HL-60/S4 (cell line): ENCODE measurements around the gene NUS1.
"Not testable (repeated sequence)": the region's sequence is repeated elsewhere in the genome, so short reads cannot be mapped to it uniquely, and the experiment has no call there.

ENCODE experiments used
- in situ Hi-C: fragments of 300-500 bp; cut with MboI; formaldehyde crosslinking; loops from 2 replicates; pipeline ENCODE4 v1.14.3; 2022; ENCODE audit warnings: low sequenced_read_pairs

NUS1 gene

GRCh38 chr6:117674991-117675657, at the start of gene NUS1:
Gene NUS1 (plus strand): TSS chr6:117675469. CDS start chr6:117675671, 202 bp downstream.
- in situ Hi-C loops, result no loop called here

DNA sequence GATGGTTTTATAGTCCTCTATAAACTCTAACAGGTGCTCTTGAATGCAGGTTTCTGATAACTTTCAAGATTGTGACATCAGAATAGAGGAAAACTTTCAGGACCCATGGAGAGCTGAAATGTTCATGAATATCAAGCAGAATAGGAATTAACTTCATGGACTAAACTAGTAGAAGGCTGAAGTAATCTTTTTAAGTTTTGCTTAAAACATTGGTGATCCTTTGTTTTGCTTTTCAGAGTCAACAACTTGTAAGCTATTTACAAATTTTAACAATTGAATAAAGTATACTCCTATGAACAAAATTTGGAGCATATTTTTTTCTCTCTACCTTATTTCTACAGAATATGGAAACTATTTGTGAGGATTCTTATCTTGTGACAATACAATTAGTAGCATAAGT, 47.7 kb upstream of the NUS1 start:
- in situ Hi-C loops, result no loop called here

DNA sequence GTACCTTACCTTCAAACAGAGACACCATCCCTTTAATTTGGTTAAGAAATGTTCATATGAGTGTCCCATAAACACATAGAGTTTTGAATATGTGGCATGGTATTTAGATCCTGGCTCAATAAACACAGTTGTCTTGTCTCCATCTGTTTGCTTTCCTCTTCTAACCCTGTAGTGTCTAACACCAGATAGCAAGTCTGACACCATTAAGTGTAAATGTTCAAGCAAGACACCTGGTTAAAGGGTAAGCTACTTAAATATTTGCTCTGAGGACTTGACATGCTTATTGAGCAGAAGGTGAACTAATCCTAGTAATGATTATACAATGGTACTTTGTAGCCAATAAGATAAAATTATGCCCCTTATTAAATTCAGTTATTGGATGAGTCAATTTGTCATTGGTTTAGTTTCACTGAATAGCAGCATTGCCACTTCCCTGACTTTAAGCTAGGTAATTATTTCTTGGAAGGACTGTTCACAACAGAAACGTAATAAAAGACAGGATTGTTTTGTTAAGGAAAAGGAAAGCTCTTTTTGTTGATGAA, 46.1 kb upstream of the NUS1 start:
- in situ Hi-C loops, result no loop called here

DNA sequence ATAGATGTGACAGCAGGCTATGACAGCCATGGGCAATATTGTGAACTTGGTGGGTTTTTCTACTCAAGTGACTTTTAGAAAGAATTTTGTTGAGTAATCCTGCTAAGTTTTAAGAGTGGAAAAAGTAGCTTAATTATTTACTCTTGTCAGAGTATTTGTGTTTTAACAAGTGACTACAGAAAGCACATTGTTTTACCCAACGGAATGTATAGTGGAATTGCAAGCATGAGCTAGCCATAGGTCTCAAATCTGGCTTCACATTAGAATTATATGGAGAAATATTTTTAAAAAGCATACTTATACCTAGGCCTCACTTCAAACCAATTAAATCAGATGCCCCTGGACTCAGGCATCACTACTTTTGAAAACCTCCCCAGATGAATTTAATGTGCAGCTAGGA, 37.5 kb upstream of the NUS1 start:
- in situ Hi-C loops, result no loop called here

- in situ Hi-C loops, result no loop called here
Measured at GRCh38 chr6:117642976-117643375, 32.3 kb upstream of the NUS1 start.

DNA sequence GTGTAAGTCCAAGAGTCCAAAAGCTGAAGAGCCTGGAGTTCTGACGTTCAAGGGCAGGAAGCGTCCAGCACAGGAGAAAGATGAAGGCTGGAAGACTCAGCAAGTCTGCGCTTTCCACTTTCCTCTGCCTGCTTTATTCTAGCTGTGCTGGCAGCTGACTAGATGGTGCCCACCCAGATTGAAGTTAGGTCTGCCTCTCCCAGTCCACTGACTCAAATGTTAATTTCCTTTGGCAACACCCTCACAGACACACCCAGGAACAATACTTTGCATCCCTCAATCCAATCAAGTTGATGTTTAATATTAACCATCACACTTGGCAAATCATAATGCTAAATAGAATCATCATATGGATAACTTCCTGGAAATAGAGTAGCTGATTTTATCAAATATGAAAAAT, 23.3 kb upstream of the NUS1 start:
- in situ Hi-C loops, result not testable (repeated sequence)

GRCh38 chr6:117653949-117654348, 21.3 kb upstream of the NUS1 start:
- in situ Hi-C loops, result no loop called here

GRCh38 chr6:117655380-117655779, 19.9 kb upstream of the NUS1 start:
- in situ Hi-C loops, result no loop called here

DNA sequence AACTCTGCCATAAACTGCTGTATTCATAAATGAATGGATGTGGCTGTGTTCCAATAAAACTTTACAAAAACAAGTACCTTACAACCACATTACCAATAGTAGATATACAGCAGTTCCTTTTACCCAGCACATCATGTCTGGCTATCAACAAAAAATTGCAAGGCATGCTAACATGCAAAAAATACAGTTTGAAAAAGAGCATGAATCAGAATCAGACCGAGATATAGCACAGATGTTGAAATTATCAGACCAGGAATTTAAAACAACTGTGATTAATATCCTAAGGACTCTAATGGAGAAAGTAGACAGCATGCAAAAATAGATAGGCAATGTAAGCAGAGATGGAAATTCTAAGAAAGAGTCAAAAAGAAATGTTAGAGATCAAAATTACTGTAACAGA, 8.4 kb upstream of the NUS1 start:
- in situ Hi-C loops, result no loop called here

GRCh38 chr6:117668736-117669135, 6.5 kb upstream of the NUS1 start:
- in situ Hi-C loops, result no loop called here

GRCh38 chr6:117674503-117674902, 766 bp upstream of the NUS1 start:
- in situ Hi-C loops, result no loop called here

DNA sequence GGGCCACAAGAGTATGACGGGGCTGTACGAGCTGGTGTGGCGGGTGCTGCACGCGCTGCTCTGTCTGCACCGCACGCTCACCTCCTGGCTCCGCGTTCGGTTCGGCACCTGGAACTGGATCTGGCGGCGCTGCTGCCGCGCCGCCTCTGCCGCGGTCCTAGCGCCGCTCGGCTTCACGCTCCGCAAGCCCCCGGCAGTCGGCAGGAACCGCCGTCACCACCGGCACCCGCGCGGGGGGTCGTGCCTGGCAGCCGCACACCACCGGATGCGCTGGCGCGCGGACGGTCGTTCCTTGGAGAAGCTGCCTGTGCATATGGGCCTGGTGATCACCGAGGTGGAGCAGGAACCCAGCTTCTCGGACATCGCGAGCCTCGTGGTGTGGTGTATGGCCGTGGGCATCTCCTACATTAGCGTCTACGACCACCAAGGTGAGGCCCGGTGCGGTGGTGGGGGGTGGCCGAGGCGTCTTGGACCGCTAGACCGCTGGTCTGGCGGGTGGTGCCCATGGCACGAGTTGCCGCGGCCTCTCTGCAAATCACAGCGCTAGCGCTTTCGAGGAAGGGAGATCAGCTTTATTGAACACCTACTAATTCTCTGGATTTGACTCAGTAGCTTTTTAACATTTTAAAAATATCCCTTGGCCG, 511 bp downstream of the NUS1 start:
- in situ Hi-C loops, result not testable (repeated sequence)

DNA sequence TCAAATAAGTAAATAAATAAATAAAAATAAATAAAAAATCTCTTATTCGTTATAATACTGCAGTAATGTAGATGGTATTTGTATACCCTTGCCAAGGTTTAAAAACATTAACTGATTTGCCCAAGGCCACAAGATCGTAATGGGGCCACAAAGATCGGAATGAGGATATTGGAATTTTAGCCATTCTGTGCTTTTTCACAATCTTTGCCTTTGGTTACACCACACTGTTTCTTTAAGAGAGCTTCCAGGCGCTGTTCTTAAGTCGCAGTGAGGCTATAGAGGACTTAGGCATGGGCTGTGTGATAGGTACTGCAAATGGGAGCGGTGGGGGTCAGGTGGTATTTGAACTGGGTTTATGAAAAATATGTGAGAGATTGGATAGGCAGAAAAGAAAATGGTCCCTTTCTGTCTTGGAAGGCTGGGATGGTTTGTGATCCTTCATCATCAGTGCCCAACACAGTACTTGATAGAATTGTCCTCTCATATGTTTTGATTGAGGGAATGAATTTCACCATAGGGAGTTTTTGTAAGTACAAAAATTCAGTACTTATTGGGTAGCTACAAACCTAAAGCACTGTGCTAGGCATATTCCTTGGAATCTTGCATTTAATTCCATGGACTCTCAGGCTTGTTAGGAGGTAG, 1.4 kb downstream of the NUS1 start:
- in situ Hi-C loops, result no loop called here

GRCh38 chr6:117677553-117678141, 2.4 kb downstream of the NUS1 start:
- in situ Hi-C loops, result no loop called here

DNA sequence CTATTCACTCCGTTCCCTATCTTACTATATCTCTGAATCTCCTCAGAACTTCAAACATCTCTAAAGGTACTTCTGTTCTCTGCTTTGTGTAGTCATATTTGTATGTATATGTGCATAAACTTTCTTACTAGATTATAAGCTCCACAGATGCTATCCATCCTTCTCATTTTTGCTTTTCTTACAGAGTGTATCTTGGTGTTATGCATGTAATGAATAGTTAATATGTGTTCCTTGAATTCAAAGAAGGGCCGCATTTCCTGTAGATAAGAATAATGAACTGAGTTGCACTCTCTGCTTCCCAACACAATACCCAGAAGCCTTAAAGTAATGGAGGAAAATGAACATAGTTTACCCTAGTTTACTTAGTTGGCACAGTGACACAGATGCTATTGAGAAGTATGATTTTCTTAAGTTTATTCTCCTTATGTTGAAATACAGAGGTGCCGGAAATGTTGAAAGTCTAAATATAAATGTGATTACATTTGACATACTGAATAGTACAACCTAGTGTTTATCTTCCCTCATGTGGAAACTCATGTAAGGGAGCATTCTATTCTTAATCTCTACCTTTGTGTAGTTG, 6.0 kb downstream of the NUS1 start:
- in situ Hi-C loops, result no loop called here

DNA sequence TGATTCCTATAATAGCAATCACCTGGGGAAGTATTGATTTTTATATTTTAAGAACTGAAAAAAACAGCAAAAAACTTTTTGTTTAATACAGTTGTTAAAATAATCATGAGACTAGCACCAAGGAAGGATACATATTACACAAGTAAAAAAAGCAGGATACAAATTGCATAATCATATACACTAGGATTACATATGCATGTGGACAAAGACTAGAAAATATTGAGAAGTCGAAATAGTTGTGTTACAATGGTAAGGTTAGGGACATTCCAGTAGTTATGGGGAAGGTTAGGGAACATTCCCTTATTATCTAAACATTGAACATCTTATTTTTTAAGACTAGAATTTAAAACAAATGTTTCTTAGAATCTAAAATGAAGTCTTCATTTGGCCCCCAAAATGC, 9.5 kb downstream of the NUS1 start:
- in situ Hi-C loops, result no loop called here

DNA sequence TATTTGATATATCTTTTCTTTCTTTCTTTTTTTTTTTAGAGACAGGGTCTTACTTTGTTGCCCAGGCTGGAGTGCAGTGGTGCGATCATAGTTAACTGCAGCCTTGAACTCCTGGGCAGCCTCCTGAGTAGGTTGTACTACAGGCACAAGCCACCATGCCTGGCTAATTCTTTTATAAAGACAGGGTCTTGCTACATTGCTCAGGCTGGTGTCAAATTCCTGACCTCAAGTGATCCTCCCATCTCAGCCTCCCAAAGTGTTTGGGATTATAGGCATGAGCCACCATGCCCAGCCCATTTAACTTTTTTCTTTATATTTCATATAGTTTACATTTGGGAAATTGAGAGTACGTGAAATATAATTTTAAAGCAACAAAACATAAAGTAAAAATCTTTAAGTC, 10.1 kb downstream of the NUS1 start:
- in situ Hi-C loops, result no loop called here

GRCh38 chr6:117687021-117687648, 11.9 kb downstream of the NUS1 start:
- in situ Hi-C loops, result no loop called here

DNA sequence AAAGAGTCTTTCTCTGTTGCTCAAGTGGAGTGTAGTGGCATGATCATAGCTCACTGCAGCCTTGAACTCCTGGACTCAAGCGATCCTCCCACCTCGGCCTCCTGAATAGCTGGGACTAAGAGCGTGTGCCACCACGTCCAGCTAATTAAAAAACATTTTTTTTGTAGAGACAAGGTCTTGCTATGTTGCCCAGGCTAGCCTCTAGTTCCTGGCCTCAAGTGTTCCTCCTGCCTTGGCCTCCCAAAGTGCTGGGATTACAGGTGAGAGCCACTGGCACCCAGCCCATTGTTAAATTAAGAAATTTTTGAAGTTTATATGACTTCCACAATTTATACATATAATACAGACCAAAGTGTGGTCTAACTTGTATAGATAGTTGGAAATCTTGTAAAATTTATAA, 14.3 kb downstream of the NUS1 start:
- in situ Hi-C loops, result not testable (repeated sequence)

DNA sequence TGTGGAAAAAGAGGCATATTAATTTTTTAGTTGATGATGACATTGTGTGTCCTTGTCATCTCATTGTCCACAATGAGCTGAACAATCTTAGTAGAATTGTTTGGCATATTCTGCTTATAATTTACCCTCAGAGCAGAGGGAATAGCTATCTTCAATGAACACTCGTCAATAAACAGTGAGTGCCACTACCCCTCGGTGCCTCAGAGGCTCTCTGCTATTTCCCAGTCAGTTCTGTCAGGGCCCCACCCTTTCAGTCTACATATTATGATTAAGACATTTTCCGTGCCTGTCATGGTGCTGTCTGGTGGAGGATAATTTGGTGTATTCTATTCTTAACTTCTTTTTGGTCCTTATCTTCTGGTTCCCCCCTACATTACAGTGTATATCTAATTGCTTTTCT, 31.2 kb downstream of the NUS1 start:
- in situ Hi-C loops, result no loop called here
